Measurements from ENCODE around the gene ADCY3.

The ADCY3 gene

GRCh38 chr2:24920098-24920808 lies at the start of gene ADCY3:
Gene ADCY3 (minus strand): TSS chr2:24920237. CDS start chr2:24918987, 1,250 bp downstream.
- peak; percentile 67 for DNase-seq

- no peak for DNase-seq
These were observed 49.7 kb upstream of the ADCY3 start for GRCh38 chr2:24969784-24970183.

DNA sequence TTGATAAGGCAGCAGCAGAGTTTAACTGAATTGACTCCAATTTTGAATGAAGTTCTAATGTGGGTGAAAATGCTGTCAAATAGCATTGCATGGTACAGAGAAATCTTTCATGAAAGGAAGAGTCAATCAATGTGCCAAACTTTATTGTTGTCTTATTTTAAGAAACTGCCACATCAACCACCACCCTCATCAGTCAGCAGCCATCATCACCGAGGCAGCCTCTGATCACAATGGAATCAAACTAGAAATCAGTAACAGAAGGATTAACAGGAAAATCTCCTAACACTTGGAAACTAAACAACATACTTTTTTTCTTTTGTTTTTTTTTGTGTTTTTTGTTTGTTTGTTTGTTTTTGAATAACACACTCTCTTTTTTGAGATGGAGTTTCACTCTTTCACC lies 41.9 kb upstream of the ADCY3 start:
- DNase-seq = no peak

GRCh38 chr2:24959761-24960160 lies 39.7 kb upstream of the ADCY3 start:
- no peak for DNase-seq

- no peak for DNase-seq
These were observed 38.4 kb upstream of the ADCY3 start for GRCh38 chr2:24958411-24958935.

DNA sequence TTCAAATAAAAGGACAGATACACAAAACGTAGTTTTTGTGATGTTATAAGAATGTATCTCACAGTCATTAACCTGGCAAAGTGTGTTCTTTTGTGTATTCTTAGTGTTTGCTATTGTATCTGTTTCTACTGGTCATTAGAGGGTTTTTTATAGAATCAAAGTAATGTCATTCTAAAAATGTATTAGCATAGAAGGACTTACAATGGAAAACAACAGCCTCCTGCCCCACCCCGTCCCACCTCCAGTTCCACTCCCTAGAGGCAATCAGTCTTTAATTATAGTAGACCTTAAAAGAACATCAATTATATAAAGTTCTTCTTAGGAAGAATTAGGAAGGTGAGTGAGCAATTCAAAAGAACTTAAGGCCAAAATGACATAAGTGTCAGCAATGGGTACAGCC lies 37.9 kb upstream of the ADCY3 start:
- DNase-seq = no peak

GRCh38 chr2:24957221-24957620 lies 37.2 kb upstream of the ADCY3 start:
- DNase-seq = peak; percentile 82

- DNase-seq = no peak
These were observed 35.9 kb upstream of the ADCY3 start for GRCh38 chr2:24955921-24956320.

DNA sequence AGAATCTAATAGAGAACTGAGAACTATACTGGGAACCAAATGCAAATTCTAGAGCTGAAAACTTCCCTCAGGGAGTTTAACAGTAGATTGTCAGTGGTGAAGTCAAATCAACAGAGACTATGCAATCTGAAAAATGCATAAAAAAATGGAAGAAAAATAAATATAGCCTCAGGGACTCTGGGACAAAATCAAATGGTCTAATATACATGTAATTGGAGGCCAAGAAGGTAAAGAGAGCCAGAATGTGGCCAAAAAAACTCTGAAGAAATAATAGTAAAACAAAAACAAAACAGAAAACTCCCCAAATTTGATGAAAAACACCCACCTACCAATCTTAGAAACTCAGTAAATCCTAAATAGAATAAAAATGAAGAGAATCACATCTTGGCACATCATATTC lies 35.2 kb upstream of the ADCY3 start:
- DNase-seq = no peak

DNA sequence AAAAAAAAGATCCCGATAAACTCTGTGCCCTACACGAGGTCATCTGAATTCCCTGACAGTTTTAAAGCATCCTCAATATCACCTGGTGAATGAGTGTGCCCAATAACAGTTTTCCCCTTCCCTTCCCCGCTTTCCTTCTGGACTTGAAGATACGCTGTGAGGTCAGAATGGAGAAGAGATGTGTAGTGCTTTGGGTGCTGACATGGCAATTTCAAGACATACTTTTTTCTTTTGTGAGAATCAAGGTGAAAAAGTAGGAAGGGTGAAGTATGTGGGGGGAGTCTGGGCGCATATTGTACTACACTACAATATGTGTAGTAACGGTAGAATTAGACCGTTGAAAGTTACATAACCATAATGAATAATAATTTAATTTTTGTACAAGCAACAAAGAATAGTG lies 30.1 kb upstream of the ADCY3 start:
- no peak for DNase-seq

- peak; percentile 96 for DNase-seq
These were observed 28.5 kb upstream of the ADCY3 start for GRCh38 chr2:24948506-24948905.

DNA sequence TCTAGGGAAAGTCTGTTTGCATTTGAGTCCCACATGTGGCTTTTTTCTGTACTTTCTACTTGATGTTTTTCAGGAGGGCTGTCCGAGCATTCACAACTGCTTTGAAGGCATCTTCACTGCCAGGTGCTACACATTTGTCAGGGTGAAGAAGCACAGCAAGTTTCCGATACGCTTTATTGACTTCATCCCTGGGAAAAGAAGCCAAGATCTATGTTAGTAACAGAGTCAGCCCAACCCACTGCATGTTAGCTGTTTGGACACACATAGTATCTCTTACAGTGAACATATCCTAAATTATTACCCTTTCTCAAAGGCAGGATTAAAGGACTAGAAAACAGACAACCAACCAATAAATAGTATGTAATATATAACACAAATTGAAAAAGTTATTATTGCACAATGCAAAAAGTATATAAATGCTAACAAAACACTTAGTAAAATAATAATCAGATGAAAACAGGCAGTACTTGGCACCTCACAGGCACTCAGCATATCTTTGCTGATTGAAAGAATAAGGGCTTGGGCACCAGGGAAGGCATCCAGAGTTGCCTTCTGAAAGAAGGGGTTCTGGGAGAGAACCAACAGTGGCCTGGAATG lies 27.6 kb upstream of the ADCY3 start:
- no peak for DNase-seq

DNA sequence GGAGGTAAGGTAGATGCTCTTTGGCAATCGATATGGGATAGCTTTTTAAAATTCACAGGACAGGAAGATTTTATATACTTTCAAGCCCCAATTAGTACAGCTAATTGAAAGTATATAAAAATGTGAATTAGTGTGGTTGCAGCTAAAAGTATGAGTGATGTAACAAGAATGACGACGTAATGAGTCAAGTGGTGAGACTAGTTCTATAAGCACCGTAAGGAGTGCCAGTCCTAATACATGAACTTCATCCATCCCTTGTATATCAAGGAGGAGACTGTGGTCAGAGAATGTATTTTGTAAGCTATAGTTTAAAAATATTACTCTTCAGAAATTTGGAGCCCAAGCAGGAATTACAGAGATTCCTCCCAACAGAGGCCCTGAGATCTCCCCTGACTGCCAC lies 25.9 kb upstream of the ADCY3 start:
- no peak for DNase-seq

GRCh38 chr2:24943427-24944053 lies 23.5 kb upstream of the ADCY3 start:
- DNase-seq = no peak

- no peak for DNase-seq
These were observed 19.3 kb upstream of the ADCY3 start for GRCh38 chr2:24939353-24939752.

GRCh38 chr2:24937236-24937635 lies 17.2 kb upstream of the ADCY3 start:
- DNase-seq = peak; percentile 20

DNA sequence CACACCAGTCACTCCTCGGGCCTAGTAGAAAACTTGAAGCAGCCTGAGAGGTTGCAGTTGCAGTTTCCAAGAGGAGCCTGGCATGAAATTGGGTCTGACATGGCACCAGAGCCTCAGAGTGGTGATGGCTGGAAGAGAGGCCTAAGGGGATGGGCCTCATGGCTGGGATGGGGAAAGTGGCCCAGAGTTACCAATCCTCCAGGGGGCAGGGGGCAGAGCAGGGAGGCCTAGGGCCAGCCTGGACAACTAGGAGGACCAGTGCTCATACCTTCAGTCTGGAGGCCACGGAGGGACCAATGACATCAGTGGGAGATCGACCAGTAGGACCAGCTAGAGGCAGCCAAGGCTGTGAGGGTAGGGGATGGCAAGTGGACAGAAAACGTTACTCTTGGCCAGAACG lies 15.1 kb upstream of the ADCY3 start:
- no peak for DNase-seq

GRCh38 chr2:24932715-24933114 lies 12.7 kb upstream of the ADCY3 start:
- no peak for DNase-seq

DNA sequence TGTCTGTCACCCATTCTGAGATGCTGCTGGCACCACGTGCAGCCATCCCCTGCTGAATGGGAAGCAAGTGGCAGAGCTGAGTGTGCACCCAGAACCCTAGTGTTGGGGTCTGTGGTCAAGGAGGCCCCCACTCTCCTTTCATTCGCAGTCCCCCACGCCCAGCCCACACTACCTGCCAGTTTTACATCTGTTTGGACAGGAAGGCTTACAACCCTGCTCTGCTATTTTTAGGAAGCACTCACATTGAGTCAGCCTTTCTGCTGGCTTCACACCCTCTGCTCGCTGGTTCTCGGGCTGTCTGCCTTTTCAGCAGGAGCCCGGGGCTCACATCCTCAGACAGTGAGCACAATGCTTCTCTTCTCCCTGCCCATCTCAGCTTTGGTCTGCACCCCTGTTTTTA lies 10.7 kb upstream of the ADCY3 start:
- no peak for DNase-seq

GRCh38 chr2:24929230-24929629 lies 9.2 kb upstream of the ADCY3 start:
- DNase-seq = no peak

DNA sequence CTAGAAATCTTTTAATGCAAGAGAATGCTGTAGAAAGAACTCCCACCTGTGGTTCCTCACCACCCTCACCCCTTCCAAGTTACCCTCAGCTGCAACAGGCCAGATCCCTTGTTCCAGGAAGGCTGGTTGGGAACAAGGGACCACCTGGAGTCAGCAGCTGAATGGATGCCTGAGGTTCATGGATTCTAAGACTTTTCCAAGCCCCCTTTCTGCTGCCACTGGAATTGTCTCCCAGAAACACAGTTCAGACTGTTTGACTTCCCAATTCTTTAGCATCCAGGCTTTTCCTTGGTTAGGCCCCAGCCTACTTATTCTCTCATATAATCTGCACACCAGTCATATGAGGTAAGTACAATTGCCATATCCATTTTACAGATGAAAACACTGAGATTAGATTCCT lies 8.0 kb upstream of the ADCY3 start:
- DNase-seq = no peak

DNA sequence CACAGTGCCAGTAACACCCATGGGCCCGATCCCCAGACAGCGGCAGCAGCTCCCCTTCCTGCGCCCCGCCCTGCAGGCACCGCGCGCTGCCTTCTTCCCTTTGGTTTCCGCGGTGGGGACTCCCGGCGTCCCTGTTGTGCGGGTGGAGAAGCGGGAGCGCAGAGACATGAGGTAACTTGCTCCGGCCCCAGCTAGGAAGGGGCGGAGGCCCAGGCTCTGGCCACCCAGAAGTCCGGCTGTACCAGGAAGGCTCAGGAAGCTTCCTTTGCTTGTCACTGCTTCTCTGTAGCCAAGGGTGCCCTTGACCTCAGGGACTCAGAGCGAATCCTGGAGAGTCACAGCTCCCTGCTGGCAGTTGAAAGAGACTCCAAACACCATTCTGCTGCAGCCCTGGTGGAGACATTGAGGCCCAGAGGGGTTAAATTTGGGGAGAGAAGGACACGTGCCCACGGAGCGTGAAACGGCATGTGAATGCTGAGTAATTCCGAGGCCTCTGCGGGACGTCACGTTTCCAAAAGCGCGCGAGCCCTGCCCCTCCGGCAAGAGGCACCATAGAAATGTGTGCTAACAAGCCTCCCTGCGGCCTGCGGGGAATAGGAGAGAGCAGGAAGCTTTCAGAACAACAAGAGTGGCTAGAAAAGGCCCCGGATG lies 6.7 kb upstream of the ADCY3 start:
- no peak for DNase-seq

DNA sequence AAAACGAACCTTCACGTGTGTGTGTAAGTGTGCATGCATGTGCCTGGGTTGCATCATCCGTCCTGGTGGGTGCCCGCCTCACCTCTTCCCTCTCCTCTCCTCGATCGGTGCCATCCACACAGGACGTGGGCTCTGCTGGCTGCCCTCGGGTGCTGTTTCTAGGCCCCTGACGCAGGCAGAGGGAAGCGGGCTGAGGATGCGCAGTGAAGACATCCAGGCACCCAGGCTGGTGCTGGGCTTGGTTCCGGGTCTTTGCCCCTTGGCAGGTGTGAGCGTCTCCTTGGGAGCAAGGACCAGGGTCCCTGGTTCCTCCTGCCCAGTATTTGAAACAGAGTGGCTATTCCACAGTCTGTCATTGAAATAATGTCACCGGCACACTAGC lies 6.2 kb upstream of the ADCY3 start:
- no peak for DNase-seq

DNA sequence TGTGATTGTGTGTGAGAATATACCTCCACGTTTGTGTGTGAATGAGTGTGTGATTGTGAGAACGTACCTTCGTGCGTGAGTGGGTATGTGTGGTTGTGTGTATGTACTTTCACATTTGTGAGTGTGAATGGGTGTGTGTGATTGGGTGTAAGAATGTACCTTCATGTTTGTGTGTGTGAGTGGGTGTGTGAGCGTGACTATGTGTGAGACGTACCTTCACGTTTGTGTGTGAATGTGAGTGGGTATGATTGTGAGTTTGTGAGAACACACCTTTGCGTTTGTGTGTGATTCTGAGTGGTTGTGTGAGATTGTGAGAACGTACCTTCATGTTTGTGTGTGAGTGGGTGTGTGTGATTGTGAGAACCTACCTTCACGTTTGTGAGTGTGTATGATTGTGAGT lies 5.8 kb upstream of the ADCY3 start:
- DNase-seq = no peak
